Osteocyte (in vitro differentiated cells): Measurements from ENCODE around the gene PGAP1. TPM values are rescaled to one million over a fixed set of nuclear protein-coding genes. Genes with fewer than 3 reads are reported as not detected.

ENCODE experiments used
- DNase-seq: peaks from one replicate; pipeline ENCODE4 v3.0.0; 2021; ENCODE audit warnings: mixed read lengths; ENCODE audit not compliant: unreplicated experiment; ENCODE audit errors: extremely low spot score
- H3K27ac Mint-ChIP-seq: one replicate; pipeline ENCODE4 v1.8.0; 2021; ENCODE audit warnings: mild to moderate bottlenecking, mixed read lengths; ENCODE audit not compliant: unreplicated experiment
- H3K27me3 Mint-ChIP-seq: one replicate; pipeline ENCODE4 v1.8.0; 2021; ENCODE audit warnings: mixed read lengths; ENCODE audit not compliant: unreplicated experiment
- H3K36me3 Mint-ChIP-seq: one replicate; pipeline ENCODE4 v1.8.0; 2021; ENCODE audit warnings: mixed read lengths; ENCODE audit not compliant: unreplicated experiment
- H3K4me1 Mint-ChIP-seq: one replicate; pipeline ENCODE4 v1.8.0; 2021; ENCODE audit warnings: mixed read lengths; ENCODE audit not compliant: unreplicated experiment
- H3K4me3 Mint-ChIP-seq: one replicate; pipeline ENCODE4 v1.8.0; 2021; ENCODE audit warnings: mild to moderate bottlenecking, moderate library complexity, mixed read lengths; ENCODE audit not compliant: unreplicated experiment
- H3K9me3 Mint-ChIP-seq: one replicate; pipeline ENCODE4 v1.8.0; 2021; ENCODE audit warnings: mixed read lengths; ENCODE audit not compliant: unreplicated experiment
- total RNA-seq: library from RNA; stranded (reverse); gene quantifications from 2 replicates; pipeline ENCODE4 v1.2.1, GENCODE V29; 2021
- TF ChIP-seq, protein P1 (sequence below): fragments of 200-600 bp; sonication (generic); IDR thresholded peaks from 2 replicates; pipeline ENCODE4 v1.5.0; 2021; ENCODE audit warnings: antibody characterized with exemption, mild to moderate bottlenecking, moderate library complexity

The PGAP1 gene
- total RNA-seq, 1 donor from 2014 or later = 22.4 TPM

DNA sequence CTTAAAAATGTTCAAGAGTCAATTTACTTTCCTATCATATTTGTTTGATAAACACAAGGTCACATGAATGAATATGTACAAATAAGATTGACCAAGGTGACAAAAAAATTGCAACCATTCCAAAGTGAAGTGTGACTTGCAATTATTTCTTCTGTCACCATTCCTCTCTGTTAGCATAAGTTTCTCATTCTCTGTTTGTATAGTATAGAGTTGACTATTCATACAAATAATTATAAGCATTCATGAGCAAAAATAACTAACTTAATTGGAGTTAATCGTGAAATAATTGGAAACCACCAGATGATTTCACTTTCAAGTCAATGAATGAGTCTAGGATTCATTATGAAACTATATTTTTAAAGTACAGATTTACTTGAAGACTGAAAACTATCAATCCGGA lies 42.1 kb downstream of the PGAP1 start:
- TF ChIP-seq, protein P1, sequence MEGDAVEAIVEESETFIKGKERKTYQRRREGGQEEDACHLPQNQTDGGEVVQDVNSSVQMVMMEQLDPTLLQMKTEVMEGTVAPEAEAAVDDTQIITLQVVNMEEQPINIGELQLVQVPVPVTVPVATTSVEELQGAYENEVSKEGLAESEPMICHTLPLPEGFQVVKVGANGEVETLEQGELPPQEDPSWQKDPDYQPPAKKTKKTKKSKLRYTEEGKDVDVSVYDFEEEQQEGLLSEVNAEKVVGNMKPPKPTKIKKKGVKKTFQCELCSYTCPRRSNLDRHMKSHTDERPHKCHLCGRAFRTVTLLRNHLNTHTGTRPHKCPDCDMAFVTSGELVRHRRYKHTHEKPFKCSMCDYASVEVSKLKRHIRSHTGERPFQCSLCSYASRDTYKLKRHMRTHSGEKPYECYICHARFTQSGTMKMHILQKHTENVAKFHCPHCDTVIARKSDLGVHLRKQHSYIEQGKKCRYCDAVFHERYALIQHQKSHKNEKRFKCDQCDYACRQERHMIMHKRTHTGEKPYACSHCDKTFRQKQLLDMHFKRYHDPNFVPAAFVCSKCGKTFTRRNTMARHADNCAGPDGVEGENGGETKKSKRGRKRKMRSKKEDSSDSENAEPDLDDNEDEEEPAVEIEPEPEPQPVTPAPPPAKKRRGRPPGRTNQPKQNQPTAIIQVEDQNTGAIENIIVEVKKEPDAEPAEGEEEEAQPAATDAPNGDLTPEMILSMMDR = no peak
- no peaks in the 10 kb centered on the region for H3K4me1 Mint-ChIP-seq
- peaks cover 12% of the 10 kb centered on the region for H3K9me3 Mint-ChIP-seq
- H3K27ac Mint-ChIP-seq = no peak overlapping the region
- no peaks in the 10 kb centered on the region for H3K27me3 Mint-ChIP-seq
- H3K36me3 Mint-ChIP-seq = peaks cover 45% of the 10 kb centered on the region
- H3K4me3 Mint-ChIP-seq = no peak overlapping the region
- no peak for DNase-seq

DNA sequence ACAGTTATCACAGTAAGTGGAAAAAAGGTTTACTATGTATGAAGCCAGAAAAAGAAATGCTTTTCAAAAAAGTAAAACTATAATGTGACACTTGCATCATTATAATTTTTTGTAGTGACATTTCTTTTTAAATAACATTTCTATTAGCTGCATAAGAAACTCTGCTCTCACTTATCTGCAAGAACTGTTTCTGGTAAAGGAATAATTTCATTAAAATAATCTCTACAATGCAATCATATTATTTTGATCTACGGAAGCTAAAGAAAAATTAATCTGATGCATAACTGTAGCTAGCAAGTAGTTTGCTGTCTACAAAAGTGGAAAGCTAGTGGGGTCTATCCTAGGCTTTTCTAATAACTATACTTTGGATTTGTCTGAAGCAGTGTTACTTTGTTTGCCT lies 50.1 kb downstream of the PGAP1 start:
- Mint-ChIP-seq H3K27me3 (no peaks in the 10 kb centered on the region), H3K4me1 (no peaks in the 10 kb centered on the region), H3K4me3 (no peak overlapping the region), H3K9me3 (no peaks in the 10 kb centered on the region), H3K36me3 (peaks cover 42% of the 10 kb centered on the region), H3K27ac (no peak overlapping the region)
- TF ChIP-seq, protein P1 = no peak
- DNase-seq = no peak

DNA sequence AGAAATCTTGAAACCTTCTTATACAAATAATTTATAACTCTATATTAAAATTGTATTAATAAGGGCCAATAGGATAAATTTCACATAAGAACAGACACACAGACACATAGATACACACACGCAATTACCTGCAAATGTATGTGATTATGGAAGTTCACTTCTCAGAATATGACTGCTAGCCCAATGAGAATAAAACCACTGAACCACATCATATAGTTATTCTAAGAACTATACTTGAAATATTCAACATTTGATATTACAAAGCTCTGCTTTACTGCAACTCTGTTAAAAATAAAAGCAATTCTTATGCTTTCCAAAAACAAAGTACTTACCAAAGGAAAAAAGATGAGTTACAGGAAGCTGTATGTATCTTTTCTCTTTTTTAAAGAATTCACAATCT lies 51.1 kb downstream of the PGAP1 start:
- no peaks in the 10 kb centered on the region for H3K4me1 Mint-ChIP-seq
- no peaks in the 10 kb centered on the region for H3K27me3 Mint-ChIP-seq
- TF ChIP-seq, protein P1 = no peak
- H3K36me3 Mint-ChIP-seq = peaks cover 36% of the 10 kb centered on the region
- H3K27ac Mint-ChIP-seq = no peak overlapping the region
- no peaks in the 10 kb centered on the region for H3K9me3 Mint-ChIP-seq
- no peak for DNase-seq
- no peak overlapping the region for H3K4me3 Mint-ChIP-seq

DNA sequence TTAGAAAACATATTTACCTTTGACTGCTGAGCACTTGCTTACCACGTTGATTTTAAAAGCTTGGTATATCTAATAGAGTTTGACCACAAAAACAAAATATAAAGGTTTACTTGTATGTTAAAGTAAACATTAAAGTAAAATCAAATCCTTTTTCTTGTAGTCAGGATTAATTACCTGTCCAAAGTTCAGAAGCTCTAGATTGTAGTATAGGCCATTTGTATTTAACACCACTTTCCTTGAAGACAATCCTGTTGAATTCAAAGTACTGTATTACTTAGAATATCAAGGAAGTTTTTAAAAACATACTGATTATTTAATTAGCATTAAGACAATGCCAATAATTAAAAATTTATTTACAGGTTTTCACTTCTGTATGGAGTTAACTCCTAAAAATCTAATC lies 53.0 kb downstream of the PGAP1 start:
- Mint-ChIP-seq H3K4me3 (no peak overlapping the region), H3K27ac (no peak overlapping the region), H3K4me1 (no peaks in the 10 kb centered on the region), H3K9me3 (no peaks in the 10 kb centered on the region), H3K36me3 (peaks cover 25% of the 10 kb centered on the region), H3K27me3 (no peaks in the 10 kb centered on the region)
- TF ChIP-seq, protein P1 = no peak
- DNase-seq = no peak

DNA sequence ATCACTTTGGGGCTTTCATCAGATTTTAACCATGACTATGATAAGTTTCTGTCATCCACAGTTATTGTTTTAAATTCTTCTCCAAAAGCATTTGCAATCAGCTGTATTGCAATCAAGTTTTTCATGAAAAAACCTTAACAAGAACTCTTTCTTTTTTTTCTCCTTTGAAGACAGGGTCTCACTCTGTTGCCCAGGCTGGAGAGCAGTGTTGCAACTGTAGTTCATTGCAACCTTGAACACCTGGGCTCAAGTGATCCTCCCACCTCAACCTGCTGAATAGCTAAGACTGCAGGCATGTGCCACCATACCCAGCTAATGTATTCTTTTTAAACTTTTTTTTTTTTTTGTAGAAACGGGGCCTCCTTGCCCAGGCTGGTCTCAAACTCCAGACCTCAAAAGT lies 71.9 kb downstream of the PGAP1 start:
- Mint-ChIP-seq H3K4me1 (peaks cover 10% of the 10 kb centered on the region), H3K27me3 (no peaks in the 10 kb centered on the region), H3K4me3 (no peak overlapping the region), H3K27ac (no peak overlapping the region), H3K36me3 (peaks cover 25% of the 10 kb centered on the region), H3K9me3 (peaks cover 6% of the 10 kb centered on the region)
- TF ChIP-seq, protein P1 = no peak
- no peak for DNase-seq
